K562 (cell line): ENCODE results near the gene FOSL2. TPM values are rescaled to one million over a fixed set of nuclear protein-coding genes. Genes with fewer than 3 reads are reported as not detected.

ENCODE experiments used
- ATAC-seq: fragments of 200-7000 bp; cut with Tn5 transposase; 3 replicates; pipeline ENCODE4 v1.9.1; 2020; ENCODE audit warnings: moderate library complexity
- BruUV-seq: library from RNA; stranded (reverse); fragments of 400-500 nt; replicated peaks from 2 replicates; lab custom pipeline; 2021; lab: Mats Ljungman, UMichigan
- CTCF ChIA-PET: fragments of 300-600 bp; formaldehyde crosslinking; extraction: SDS; loops from one replicate; lab custom pipeline; 2021; ENCODE audit warnings: low intra/inter-chr PET ratio; lab: Yijun Ruan, JAX
- POLR2A ChIA-PET: fragments of 300-600, 350-650 bp; sonication (Branson Sonifier 250); formaldehyde crosslinking; extraction: SDS; loops from one replicate; lab custom pipeline; 2021; ENCODE audit warnings: antibody characterized with exemption, inconsistent platforms; lab: Yijun Ruan, JAX
- DNase-seq, 4 experiments: peaks; one replicate each; pipeline versions ENCODE4 v3.0.0 to v3.0.0-alpha.2; 2011 to 2018; ENCODE audit warnings: low spot score in 3 of 4, mixed read lengths in 3 of 4; ENCODE audit errors: extremely low read depth in 1 of 4
- FAIRE-seq: peaks from 2 replicates; lab custom pipeline; 2011; peaks lifted over from hg19 to GRCh38; lab: Jason Lieb, UNC
- H2AFZ ChIP-seq: 2 replicates; pipeline ENCODE4 v1.6.0; 2011; ENCODE audit warnings: low read depth, low read length, control low read depth, inconsistent platforms
- H3K27ac ChIP-seq: fragments of 200-600 bp; 3 replicates; pipeline ENCODE4 v1.8.0; 2011; ENCODE audit warnings: low read depth, mild to moderate bottlenecking, control low read depth, inconsistent platforms, low read length, moderate library complexity, mixed read lengths; ENCODE audit errors: extremely low read depth
- H3K27me3 ChIP-seq, 2 experiments: fragments of 300-600 bp in 1 of 2; 2 replicates in 1 of 2; 3 replicates in 1 of 2; pipeline versions ENCODE4 v1.6.0 to v1.8.0; 2011; ENCODE audit warnings: inconsistent platforms in 2 of 2, low read length in 2 of 2, mild to moderate bottlenecking in 1 of 2, mixed read lengths in 1 of 2, moderate library complexity in 1 of 2; ENCODE audit not compliant: control insufficient read depth in 2 of 2, insufficient read depth in 2 of 2
- H3K36me3 ChIP-seq: fragments of 300-600 bp; 3 replicates; pipeline ENCODE4 v1.8.0; 2011; ENCODE audit warnings: mild to moderate bottlenecking, low read length, inconsistent platforms; ENCODE audit not compliant: control insufficient read depth, insufficient read depth
- H3K4me1 ChIP-seq, 2 experiments: fragments of 200-600 bp in 1 of 2; replicated peaks in 1 of 2; 2 replicates in 1 of 2; 3 replicates in 1 of 2; pipeline versions ENCODE4 v1.5.1 to v1.8.0; 2011; ENCODE audit warnings: inconsistent platforms in 2 of 2, low read length in 2 of 2, mild to moderate bottlenecking in 1 of 2, mixed read lengths in 1 of 2, moderate library complexity in 1 of 2; ENCODE audit not compliant: control insufficient read depth in 2 of 2, insufficient read depth in 2 of 2
- H3K4me2 ChIP-seq: 2 replicates; pipeline ENCODE4 v1.6.1; 2011; ENCODE audit warnings: low read length, control low read depth, inconsistent platforms, mixed read lengths; ENCODE audit not compliant: insufficient read depth
- H3K4me3 ChIP-seq: fragments of 200-600 bp; sonication (generic), shearing (Covaris generic); 2 replicates; pipeline ENCODE4 v1.5.1; 2016; ENCODE audit warnings: control low read depth, inconsistent platforms
- H3K79me2 ChIP-seq: fragments of 200-600 bp; 3 replicates; pipeline ENCODE4 v1.8.0; 2011; ENCODE audit warnings: low read length, inconsistent platforms; ENCODE audit not compliant: control insufficient read depth, insufficient read depth
- H3K9ac ChIP-seq, 2 experiments: 2 replicates each; pipeline versions ENCODE4 v1.6.0 to v1.6.1; 2011; ENCODE audit warnings: low read depth in 2 of 2, low read length in 2 of 2, control low read depth in 1 of 2, inconsistent platforms in 1 of 2, mild to moderate bottlenecking in 1 of 2, mixed read lengths in 1 of 2; ENCODE audit not compliant: insufficient read depth in 1 of 2
- H3K9me1 ChIP-seq: one replicate; pipeline ENCODE4 v1.6.0; 2011; ENCODE audit warnings: inconsistent platforms, mild to moderate bottlenecking, low read length, moderate library complexity; ENCODE audit not compliant: control insufficient read depth, insufficient read depth
- H3K9me3 ChIP-seq: replicated peaks from 2 replicates; pipeline ENCODE4 v1.5.1; 2011; ENCODE audit warnings: low read depth, low read length, inconsistent platforms; ENCODE audit not compliant: control insufficient read depth, insufficient read depth
- H4K20me1 ChIP-seq: replicated peaks from 2 replicates; pipeline ENCODE4 v1.6.1; 2011; ENCODE audit warnings: low read length, inconsistent platforms, mixed read lengths; ENCODE audit not compliant: control insufficient read depth, insufficient read depth
- NCOR1 ChIP-seq: fragments of 450-650 bp; IDR thresholded peaks from 2 replicates; pipeline ENCODE4 v1.6.1; 2016; ENCODE audit warnings: mild to moderate bottlenecking, moderate library complexity
- WGBS: fragments of 100-300 bp; shearing (Covaris generic); methylation state at CpG from one replicate; pipeline ENCODE4 v1.1.6; 2016; ENCODE audit warnings: low coverage, mixed read lengths; ENCODE audit not compliant: insufficient coverage; ENCODE audit errors: missing lambda C conversion rate; 5-methylcytosine and 5-hydroxymethylcytosine counted together
- in situ Hi-C: fragments of 300-500 bp; cut with MboI; formaldehyde crosslinking; loops from 4 replicates; pipeline ENCODE4 v1.15.0; 2018; ENCODE audit warnings: inconsistent platforms, mixed read lengths
- intact Hi-C: fragments of 100-400 bp; cut with micrococcal nuclease; formaldehyde crosslinking; loops from 2 replicates; pipeline ENCODE4 v1.14.2; 2022
- polyA plus RNA-seq, 8 experiments: library from polyadenylated mRNA; depleted of rRNA in 4 of 8; stranded (reverse) in 5 of 8; unstranded in 3 of 8; fragments of >200 nt; fragmentation: Nextera tagmentation in 2 of 8; fragmentation: Illumina TruSeq in 1 of 8; extraction: Ambion mirVana in 2 of 8; extraction: Trizol in 1 of 8; gene quantifications; 2 replicates each; pipeline versions ENCODE4 v1.2.1 to v1.2.3, GENCODE V29; 2011 to 2014; ENCODE audit warnings: inconsistent platforms in 1 of 8, missing spikeins in 1 of 8
- total RNA-seq, 7 experiments: library from RNA; depleted of rRNA in 6 of 7; stranded (reverse); fragments of >200 nt in 6 of 7; fragmentation: Illumina TruSeq in 2 of 7; extraction: Trizol in 2 of 7; gene quantifications; 2 replicates each; pipeline versions ENCODE4 v1.2.1 to v1.2.3, GENCODE V29; 2011 to 2021; ENCODE audit warnings: low replicate concordance in 1 of 7
- TF ChIP-seq, protein P1 (sequence below): fragments of 450-650 bp; IDR thresholded peaks from 2 replicates; pipeline ENCODE4 v1.6.1; 2016; ENCODE audit warnings: mild to moderate bottlenecking, moderate library complexity

FOSL2 gene
- total and polyA plus RNA-seq, 9 of the 15 experiments (the other 6 are each of a cell fraction or from before 2014, with no cell fraction given): 0.04 to 2.9 (median 0.80) TPM

DNA sequence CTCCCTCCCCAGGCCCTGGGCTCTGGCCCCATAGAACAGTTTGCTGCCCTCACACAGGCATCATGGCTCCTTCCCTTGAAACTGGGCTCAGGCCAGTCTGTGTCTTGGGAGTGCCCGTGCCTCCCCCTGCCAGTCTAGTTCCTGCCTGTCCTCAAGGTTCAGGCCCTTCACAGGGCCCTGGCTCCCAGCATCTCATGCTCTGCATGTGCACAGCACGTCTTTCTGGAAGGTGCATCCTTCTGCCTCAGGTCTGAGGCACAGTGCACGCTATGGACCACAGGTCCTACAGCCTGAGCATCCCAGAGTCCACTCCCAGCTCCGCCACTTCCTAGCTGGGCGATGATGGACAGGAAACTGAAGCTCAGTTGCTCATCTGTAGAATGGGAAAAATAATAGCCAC lies 35.6 kb upstream of the FOSL2 start:
- ChIA-PET CTCF (no interaction called here), POLR2A (interaction anchor here (2.1 kb wide), 1 partner anchor 8 kb away, joined by 13 read pairs; no protein-coding TSS in a partner anchor)
- in situ Hi-C loops: no loop called here
- H3K27me3 ChIP-seq: no peaks in the 10 kb centered on the region
- H2AFZ ChIP-seq: no peak overlapping the region
- H3K36me3 ChIP-seq: no peaks in the 10 kb centered on the region
- BruUV-seq: no TSS peak
- H3K27ac ChIP-seq: no peak overlapping the region
- intact Hi-C loops: no loop called here
- no peak for FAIRE-seq
- ATAC-seq: no peak
- peaks cover 59 to 67% of the 10 kb centered on the region in 2 experiments for H3K4me1 ChIP-seq
- no peaks in the 10 kb centered on the region for H3K79me2 ChIP-seq
- peak overlapping the region in 1 of 2 experiments; percentile 73; a peak in 2 of 4 replicates for H3K9ac ChIP-seq
- H3K4me3 ChIP-seq: no peak overlapping the region
- no peaks in the 10 kb centered on the region for H3K9me3 ChIP-seq
- 97% methylated on average over 5 of the region's 5 CpGs for WGBS
- H4K20me1 ChIP-seq: no peaks in the 10 kb centered on the region
- TF ChIP-seq, protein P1, sequence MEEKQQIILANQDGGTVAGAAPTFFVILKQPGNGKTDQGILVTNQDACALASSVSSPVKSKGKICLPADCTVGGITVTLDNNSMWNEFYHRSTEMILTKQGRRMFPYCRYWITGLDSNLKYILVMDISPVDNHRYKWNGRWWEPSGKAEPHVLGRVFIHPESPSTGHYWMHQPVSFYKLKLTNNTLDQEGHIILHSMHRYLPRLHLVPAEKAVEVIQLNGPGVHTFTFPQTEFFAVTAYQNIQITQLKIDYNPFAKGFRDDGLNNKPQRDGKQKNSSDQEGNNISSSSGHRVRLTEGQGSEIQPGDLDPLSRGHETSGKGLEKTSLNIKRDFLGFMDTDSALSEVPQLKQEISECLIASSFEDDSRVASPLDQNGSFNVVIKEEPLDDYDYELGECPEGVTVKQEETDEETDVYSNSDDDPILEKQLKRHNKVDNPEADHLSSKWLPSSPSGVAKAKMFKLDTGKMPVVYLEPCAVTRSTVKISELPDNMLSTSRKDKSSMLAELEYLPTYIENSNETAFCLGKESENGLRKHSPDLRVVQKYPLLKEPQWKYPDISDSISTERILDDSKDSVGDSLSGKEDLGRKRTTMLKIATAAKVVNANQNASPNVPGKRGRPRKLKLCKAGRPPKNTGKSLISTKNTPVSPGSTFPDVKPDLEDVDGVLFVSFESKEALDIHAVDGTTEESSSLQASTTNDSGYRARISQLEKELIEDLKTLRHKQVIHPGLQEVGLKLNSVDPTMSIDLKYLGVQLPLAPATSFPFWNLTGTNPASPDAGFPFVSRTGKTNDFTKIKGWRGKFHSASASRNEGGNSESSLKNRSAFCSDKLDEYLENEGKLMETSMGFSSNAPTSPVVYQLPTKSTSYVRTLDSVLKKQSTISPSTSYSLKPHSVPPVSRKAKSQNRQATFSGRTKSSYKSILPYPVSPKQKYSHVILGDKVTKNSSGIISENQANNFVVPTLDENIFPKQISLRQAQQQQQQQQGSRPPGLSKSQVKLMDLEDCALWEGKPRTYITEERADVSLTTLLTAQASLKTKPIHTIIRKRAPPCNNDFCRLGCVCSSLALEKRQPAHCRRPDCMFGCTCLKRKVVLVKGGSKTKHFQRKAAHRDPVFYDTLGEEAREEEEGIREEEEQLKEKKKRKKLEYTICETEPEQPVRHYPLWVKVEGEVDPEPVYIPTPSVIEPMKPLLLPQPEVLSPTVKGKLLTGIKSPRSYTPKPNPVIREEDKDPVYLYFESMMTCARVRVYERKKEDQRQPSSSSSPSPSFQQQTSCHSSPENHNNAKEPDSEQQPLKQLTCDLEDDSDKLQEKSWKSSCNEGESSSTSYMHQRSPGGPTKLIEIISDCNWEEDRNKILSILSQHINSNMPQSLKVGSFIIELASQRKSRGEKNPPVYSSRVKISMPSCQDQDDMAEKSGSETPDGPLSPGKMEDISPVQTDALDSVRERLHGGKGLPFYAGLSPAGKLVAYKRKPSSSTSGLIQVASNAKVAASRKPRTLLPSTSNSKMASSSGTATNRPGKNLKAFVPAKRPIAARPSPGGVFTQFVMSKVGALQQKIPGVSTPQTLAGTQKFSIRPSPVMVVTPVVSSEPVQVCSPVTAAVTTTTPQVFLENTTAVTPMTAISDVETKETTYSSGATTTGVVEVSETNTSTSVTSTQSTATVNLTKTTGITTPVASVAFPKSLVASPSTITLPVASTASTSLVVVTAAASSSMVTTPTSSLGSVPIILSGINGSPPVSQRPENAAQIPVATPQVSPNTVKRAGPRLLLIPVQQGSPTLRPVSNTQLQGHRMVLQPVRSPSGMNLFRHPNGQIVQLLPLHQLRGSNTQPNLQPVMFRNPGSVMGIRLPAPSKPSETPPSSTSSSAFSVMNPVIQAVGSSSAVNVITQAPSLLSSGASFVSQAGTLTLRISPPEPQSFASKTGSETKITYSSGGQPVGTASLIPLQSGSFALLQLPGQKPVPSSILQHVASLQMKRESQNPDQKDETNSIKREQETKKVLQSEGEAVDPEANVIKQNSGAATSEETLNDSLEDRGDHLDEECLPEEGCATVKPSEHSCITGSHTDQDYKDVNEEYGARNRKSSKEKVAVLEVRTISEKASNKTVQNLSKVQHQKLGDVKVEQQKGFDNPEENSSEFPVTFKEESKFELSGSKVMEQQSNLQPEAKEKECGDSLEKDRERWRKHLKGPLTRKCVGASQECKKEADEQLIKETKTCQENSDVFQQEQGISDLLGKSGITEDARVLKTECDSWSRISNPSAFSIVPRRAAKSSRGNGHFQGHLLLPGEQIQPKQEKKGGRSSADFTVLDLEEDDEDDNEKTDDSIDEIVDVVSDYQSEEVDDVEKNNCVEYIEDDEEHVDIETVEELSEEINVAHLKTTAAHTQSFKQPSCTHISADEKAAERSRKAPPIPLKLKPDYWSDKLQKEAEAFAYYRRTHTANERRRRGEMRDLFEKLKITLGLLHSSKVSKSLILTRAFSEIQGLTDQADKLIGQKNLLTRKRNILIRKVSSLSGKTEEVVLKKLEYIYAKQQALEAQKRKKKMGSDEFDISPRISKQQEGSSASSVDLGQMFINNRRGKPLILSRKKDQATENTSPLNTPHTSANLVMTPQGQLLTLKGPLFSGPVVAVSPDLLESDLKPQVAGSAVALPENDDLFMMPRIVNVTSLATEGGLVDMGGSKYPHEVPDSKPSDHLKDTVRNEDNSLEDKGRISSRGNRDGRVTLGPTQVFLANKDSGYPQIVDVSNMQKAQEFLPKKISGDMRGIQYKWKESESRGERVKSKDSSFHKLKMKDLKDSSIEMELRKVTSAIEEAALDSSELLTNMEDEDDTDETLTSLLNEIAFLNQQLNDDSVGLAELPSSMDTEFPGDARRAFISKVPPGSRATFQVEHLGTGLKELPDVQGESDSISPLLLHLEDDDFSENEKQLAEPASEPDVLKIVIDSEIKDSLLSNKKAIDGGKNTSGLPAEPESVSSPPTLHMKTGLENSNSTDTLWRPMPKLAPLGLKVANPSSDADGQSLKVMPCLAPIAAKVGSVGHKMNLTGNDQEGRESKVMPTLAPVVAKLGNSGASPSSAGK: peak; percentile 34
- no peak for TF ChIP-seq NCOR1
- peaks cover 6% of the 10 kb centered on the region for H3K9me1 ChIP-seq
- no peak for DNase-seq
- H3K4me2 ChIP-seq: no peak overlapping the region
